K562 (cell line): ENCODE results near the gene TFAP2B. TPM values are rescaled to one million over a fixed set of nuclear protein-coding genes. Genes with fewer than 3 reads are reported as not detected.
A peak's percentile ranks its signal among the peaks of the same experiment; 100 is the strongest.

Experiments used
- CTCF ChIP-seq, 3 experiments: IDR thresholded peaks in 2 of 3; conservative IDR thresholded peaks in 1 of 3; 2 replicates each; pipeline ENCODE4 v1.5.1; 2011 to 2012; ENCODE audit warnings: low read length in 3 of 3, mild to moderate bottlenecking in 3 of 3, control low read depth in 2 of 3, improper control_type of control experiment in 1 of 3, inconsistent platforms in 1 of 3, low read depth in 1 of 3, mixed read lengths in 1 of 3, moderate library complexity in 1 of 3; ENCODE audit not compliant: insufficient read depth in 2 of 3
- E2F8 ChIP-seq: fragments of 450-650 bp; IDR thresholded peaks from 2 replicates; pipeline ENCODE4 v1.7.1; 2018; ENCODE audit warnings: mild to moderate bottlenecking, low read depth; ENCODE audit not compliant: partially characterized antibody
- ETV6 ChIP-seq, 3 experiments: fragments of 150-350 bp in 1 of 3; sonication (generic) in 1 of 3; formaldehyde crosslinking in 1 of 3; IDR thresholded peaks; 2 replicates each; pipeline versions ENCODE4 v1.6.1 to v1.8.0; 2014 to 2022; ENCODE audit warnings: borderline replicate concordance in 2 of 3, low read depth in 2 of 3, antibody characterized with exemption in 1 of 3, low read length in 1 of 3, mild to moderate bottlenecking in 1 of 3, missing genetic modification reagents in 1 of 3
- KAT2B ChIP-seq: IDR thresholded peaks from one replicate; pipeline ENCODE4 v1.6.1; 2012; ENCODE audit warnings: low read depth, mild to moderate bottlenecking, control low read depth, inconsistent platforms, low read length, moderate library complexity
- LARP7 ChIP-seq: fragments of 450-650 bp; IDR thresholded peaks from 2 replicates; pipeline ENCODE4 v1.6.1; 2016
- MITF ChIP-seq: IDR thresholded peaks from 2 replicates; pipeline ENCODE4 v1.6.1; 2014; ENCODE audit warnings: antibody characterized with exemption
- NFIX ChIP-seq: fragments of 250-450 bp; sonication (Bioruptor Pico); IDR thresholded peaks from 2 replicates; pipeline ENCODE4 v1.4.0; 2020; ENCODE audit warnings: low read depth, mild to moderate bottlenecking, moderate library complexity
- NR3C1 ChIP-seq: sonication (generic); formaldehyde crosslinking; IDR thresholded peaks from 2 replicates; pipeline ENCODE4 v1.8.1; 2022; ENCODE audit warnings: missing genetic modification reagents
- SRF ChIP-seq, 2 experiments: fragments of 250-450, 450-650 bp in 1 of 2; sonication (Bioruptor Pico) in 1 of 2; sonication (generic) in 1 of 2; formaldehyde crosslinking; IDR thresholded peaks; 2 replicates each; pipeline versions ENCODE4 v1.5.0 to v1.5.1; 2020 to 2022; ENCODE audit warnings: mild to moderate bottlenecking in 1 of 2, missing genetic modification reagents in 1 of 2
- TEAD2 ChIP-seq: fragments of 450-650 bp; IDR thresholded peaks from 2 replicates; pipeline ENCODE4 v1.6.1; 2016; ENCODE audit warnings: missing genetic modification characterization, control low read depth, missing compliant biosample characterization
- THRB ChIP-seq: fragments of 450-650 bp; formaldehyde crosslinking; conservative IDR thresholded peaks from 2 replicates; pipeline ENCODE4 v1.4.0; 2022; ENCODE audit warnings: mild to moderate bottlenecking, missing genetic modification characterization
- TRIM28 ChIP-seq: fragments of 450-650 bp; IDR thresholded peaks from 2 replicates; pipeline ENCODE4 v1.6.1; 2017
- ZMIZ1 ChIP-seq, 2 experiments: fragments of 150-350 bp in 1 of 2; IDR thresholded peaks; 2 replicates each; pipeline ENCODE4 v1.6.1; 2012 to 2016; ENCODE audit warnings: low read depth in 2 of 2, low read length in 2 of 2, mild to moderate bottlenecking in 1 of 2, moderate library complexity in 1 of 2
- ZNF12 ChIP-seq: sonication (generic); formaldehyde crosslinking; IDR thresholded peaks from 2 replicates; pipeline ENCODE4 v1.4.0; 2020; ENCODE audit warnings: mild to moderate bottlenecking, missing genetic modification reagents
- ZNF431 ChIP-seq: sonication (generic); formaldehyde crosslinking; IDR thresholded peaks from 2 replicates; pipeline ENCODE4 v1.8.0; 2022; ENCODE audit warnings: mild to moderate bottlenecking, missing genetic modification reagents
- ZNF79 ChIP-seq: fragments of 250-450 bp; sonication (Bioruptor Pico); IDR thresholded peaks from 2 replicates; pipeline ENCODE4 v1.4.0; 2020; ENCODE audit warnings: low read depth, mild to moderate bottlenecking, moderate library complexity
- polyA plus RNA-seq, 8 experiments: library from polyadenylated mRNA; depleted of rRNA in 4 of 8; stranded (reverse) in 5 of 8; unstranded in 3 of 8; fragments of >200 nt; fragmentation: Nextera tagmentation in 2 of 8; fragmentation: Illumina TruSeq in 1 of 8; extraction: Ambion mirVana in 2 of 8; extraction: Trizol in 1 of 8; gene quantifications; 2 replicates each; pipeline versions ENCODE4 v1.2.1 to v1.2.3, GENCODE V29; 2011 to 2014; ENCODE audit warnings: inconsistent platforms in 1 of 8, missing spikeins in 1 of 8
- total RNA-seq, 7 experiments: library from RNA; depleted of rRNA in 6 of 7; stranded (reverse); fragments of >200 nt in 6 of 7; fragmentation: Illumina TruSeq in 2 of 7; extraction: Trizol in 2 of 7; gene quantifications; 2 replicates each; pipeline versions ENCODE4 v1.2.1 to v1.2.3, GENCODE V29; 2011 to 2021; ENCODE audit warnings: low replicate concordance in 1 of 7

TFAP2B gene
- total and polyA plus RNA-seq, 9 of the 15 experiments (the other 6 are each of a cell fraction or from before 2014, with no cell fraction given), result not detected

- TF ChIP-seq TEAD2 (tag) (no peak), ETV6 (IDR thresholded peaks at IDR 0.05; ENCODE audit: borderline replicate concordance in 1 of 2, low read depth in 2 of 2, low read length in 1 of 2) (no peak), ETV6 (CRISPR knock-in tag; IDR thresholded peaks at IDR 0.05; ENCODE audit: borderline replicate concordance) (no peak), E2F8 (no peak), THRB (CRISPR knock-in tag) (no peak), ZNF431 (CRISPR knock-in tag) (no peak), KAT2B (no peak), LARP7 (no peak), ZMIZ1 (IDR thresholded peaks at IDR 0.05; ENCODE audit: low read depth in 2 of 2, low read length in 2 of 2) (no peak), ZNF12 (CRISPR knock-in tag) (no peak), NFIX (no peak), CTCF (IDR thresholded peaks at IDR 0.05 in 2 of 3, conservative IDR thresholded peaks at IDR 0.05 in 1 of 3; ENCODE audit: insufficient read depth in 2 of 3, low read depth in 1 of 3, low read length in 3 of 3) (peak; percentile 49 to 75 (median 52); a peak in 4 of 6 replicates), NR3C1 (no peak), ZNF79 (no peak), TRIM28 (0 out of 2 replicates have a peak, but pooled peaks have one; percentile 13), MITF (no peak), SRF (CRISPR knock-in tag; IDR thresholded peaks at IDR 0.05) (no peak)
Observed at GRCh38 chr6:50815436-50816114, 3.1 kb upstream of the TFAP2B start (continued).
